Activated gamma-delta T cell (primary cell): ENCODE measurements around the gene RFC5.
"Not testable (repeated sequence)": the region's sequence is repeated elsewhere in the genome, so short reads cannot be mapped to it uniquely, and the experiment has no call there.

ENCODE experiments used
- DNase-seq: peaks from one replicate; lab custom pipeline; 2025; lab: John Stamatoyannopoulos, UW

The RFC5 gene

GRCh38 chr12:118052324-118053070, 36.0 kb downstream of the RFC5 start:
- DNase-seq = no peak

GRCh38 chr12:118053071-118053985, 36.8 kb downstream of the RFC5 start:
- DNase-seq = no peak

- DNase-seq = no peak
Observed at GRCh38 chr12:118055144-118055557, 38.6 kb downstream of the RFC5 start.

- DNase-seq = no peak
Observed at GRCh38 chr12:118055865-118056773, 39.6 kb downstream of the RFC5 start.

GRCh38 chr12:118058227-118058626, 41.7 kb downstream of the RFC5 start:
- no peak for DNase-seq

GRCh38 chr12:118058881-118059280, 42.4 kb downstream of the RFC5 start:
- DNase-seq = no peak

- DNase-seq = no peak
Observed at GRCh38 chr12:118059341-118060191, 43.1 kb downstream of the RFC5 start.

- peak; percentile 32 for DNase-seq
Observed at GRCh38 chr12:118060301-118061010, 44.0 kb downstream of the RFC5 start.

GRCh38 chr12:118061011-118061872, 44.7 kb downstream of the RFC5 start, which contains the start of gene WSB2:
Gene WSB2, minus strand, starts transcription at chr12:118061179. Its CDS starts 131 bp downstream, at chr12:118061048.
- DNase-seq = peak; percentile 49

- no peak for DNase-seq
Observed at GRCh38 chr12:118061873-118062843, 45.7 kb downstream of the RFC5 start.

GRCh38 chr12:118063576-118064391, 47.3 kb downstream of the RFC5 start:
- DNase-seq = no peak

- no peak for DNase-seq
Observed at GRCh38 chr12:118064608-118065007, 48.1 kb downstream of the RFC5 start.

GRCh38 chr12:118065380-118065779, 48.9 kb downstream of the RFC5 start:
- DNase-seq = no peak

GRCh38 chr12:118068445-118068844, 51.9 kb downstream of the RFC5 start:
- no peak for DNase-seq

GRCh38 chr12:118070650-118071049, 54.1 kb downstream of the RFC5 start:
- no peak for DNase-seq

- no peak for DNase-seq
Observed at GRCh38 chr12:118073768-118074167, 57.3 kb downstream of the RFC5 start.

- not testable (repeated sequence) for DNase-seq
Observed at GRCh38 chr12:118081521-118081920, 65.0 kb downstream of the RFC5 start.
